Neural progenitor cell (in vitro differentiated cells): ENCODE data around the gene GPATCH1. TPM values are rescaled to one million over a fixed set of nuclear protein-coding genes. Genes with fewer than 3 reads are reported as not detected.
A peak's percentile ranks its signal among the peaks of the same experiment; 100 is the strongest.
"Not testable (repeated sequence)": the region's sequence is repeated elsewhere in the genome, so short reads cannot be mapped to it uniquely, and the experiment has no call there.

Experiments
- DNase-seq: peaks from one replicate; pipeline ENCODE4 v3.0.0-alpha.2; 2016; ENCODE audit warnings: low spot score
- H2AFZ ChIP-seq: fragments of 200-600 bp; sonication (generic); replicated peaks from 2 replicates; pipeline ENCODE4 v1.6.1; 2016; ENCODE audit warnings: antibody characterized with exemption
- H3F3A ChIP-seq: fragments of 200-600 bp; sonication (generic); 2 replicates; pipeline ENCODE4 v1.6.1; 2016; ENCODE audit warnings: antibody characterized with exemption, low read depth
- H3K27ac ChIP-seq: fragments of 200-600 bp; sonication (generic); 2 replicates; pipeline ENCODE4 v1.5.1; 2016; ENCODE audit warnings: mild to moderate bottlenecking
- H3K27me3 ChIP-seq: fragments of 200-600 bp; sonication (generic); 2 replicates; pipeline ENCODE4 v1.6.1; 2016; ENCODE audit warnings: mild to moderate bottlenecking, moderate library complexity
- H3K36me3 ChIP-seq: fragments of 200-600 bp; sonication (generic); 2 replicates; pipeline ENCODE4 v1.5.1; 2016
- H3K4me1 ChIP-seq: fragments of 200-600 bp; sonication (generic); 2 replicates; pipeline ENCODE4 v1.6.1; 2016; ENCODE audit warnings: mixed run types
- H3K4me2 ChIP-seq: fragments of 200-600 bp; sonication (generic); 2 replicates; pipeline ENCODE4 v1.6.1; 2016
- H3K4me3 ChIP-seq: fragments of 200-600 bp; sonication (generic); 2 replicates; pipeline ENCODE4 v1.5.1; 2016
- H3K79me2 ChIP-seq: fragments of 200-600 bp; sonication (generic); 2 replicates; pipeline ENCODE4 v1.6.1; 2016; ENCODE audit warnings: low read depth
- H3K9ac ChIP-seq: fragments of 200-600 bp; sonication (generic); 2 replicates; pipeline ENCODE4 v1.6.1; 2016
- H3K9me3 ChIP-seq: fragments of 200-600 bp; sonication (generic); 2 replicates; pipeline ENCODE4 v1.5.1; 2016; ENCODE audit warnings: low read depth
- H4K20me1 ChIP-seq: fragments of 200-600 bp; sonication (generic); 2 replicates; pipeline ENCODE4 v1.6.1; 2016; ENCODE audit warnings: low read depth
- H3K27ac Mint-ChIP-seq: 3 replicates; pipeline ENCODE4 v1.8.0; 2021; ENCODE audit warnings: mixed read lengths
- H3K27me3 Mint-ChIP-seq: 2 replicates; pipeline ENCODE4 v1.8.0; 2022; ENCODE audit warnings: low read depth, mild to moderate bottlenecking, inconsistent platforms, moderate library complexity, mixed read lengths; ENCODE audit not compliant: insufficient read depth
- H3K36me3 Mint-ChIP-seq: 3 replicates; pipeline ENCODE4 v1.8.0; 2021; ENCODE audit warnings: mixed read lengths
- H3K4me1 Mint-ChIP-seq: 3 replicates; pipeline ENCODE4 v1.8.0; 2021; ENCODE audit warnings: mixed read lengths
- H3K4me3 Mint-ChIP-seq: 3 replicates; pipeline ENCODE4 v1.8.0; 2021; ENCODE audit warnings: mild to moderate bottlenecking, moderate library complexity, mixed read lengths
- H3K9me3 Mint-ChIP-seq: 3 replicates; pipeline ENCODE4 v1.8.0; 2020; ENCODE audit warnings: mixed read lengths
- EZH2 ChIP-seq: fragments of 200-600 bp; sonication (generic); IDR thresholded peaks from 2 replicates; pipeline ENCODE4 v1.6.1; 2017; ENCODE audit warnings: antibody characterized with exemption, mild to moderate bottlenecking, moderate library complexity
- EZH2phosphoT487 ChIP-seq: fragments of 200-600 bp; sonication (generic); IDR thresholded peaks from 2 replicates; pipeline ENCODE4 v1.6.1; 2017; ENCODE audit warnings: antibody characterized with exemption
- total RNA-seq: library from RNA; depleted of rRNA; stranded (reverse); fragments of >200 nt; gene quantifications from 2 replicates; pipeline ENCODE4 v1.2.3, GENCODE V29; 2015; ENCODE audit warnings: low replicate concordance
- TF ChIP-seq, protein P1 (sequence below): fragments of 200-600 bp; sonication (generic); IDR thresholded peaks from 2 replicates; pipeline ENCODE4 v1.5.1; 2017; ENCODE audit warnings: antibody characterized with exemption, mild to moderate bottlenecking

GPATCH1 gene
- 6.4 and 7.0 TPM in 2 replicates for total RNA-seq

DNA sequence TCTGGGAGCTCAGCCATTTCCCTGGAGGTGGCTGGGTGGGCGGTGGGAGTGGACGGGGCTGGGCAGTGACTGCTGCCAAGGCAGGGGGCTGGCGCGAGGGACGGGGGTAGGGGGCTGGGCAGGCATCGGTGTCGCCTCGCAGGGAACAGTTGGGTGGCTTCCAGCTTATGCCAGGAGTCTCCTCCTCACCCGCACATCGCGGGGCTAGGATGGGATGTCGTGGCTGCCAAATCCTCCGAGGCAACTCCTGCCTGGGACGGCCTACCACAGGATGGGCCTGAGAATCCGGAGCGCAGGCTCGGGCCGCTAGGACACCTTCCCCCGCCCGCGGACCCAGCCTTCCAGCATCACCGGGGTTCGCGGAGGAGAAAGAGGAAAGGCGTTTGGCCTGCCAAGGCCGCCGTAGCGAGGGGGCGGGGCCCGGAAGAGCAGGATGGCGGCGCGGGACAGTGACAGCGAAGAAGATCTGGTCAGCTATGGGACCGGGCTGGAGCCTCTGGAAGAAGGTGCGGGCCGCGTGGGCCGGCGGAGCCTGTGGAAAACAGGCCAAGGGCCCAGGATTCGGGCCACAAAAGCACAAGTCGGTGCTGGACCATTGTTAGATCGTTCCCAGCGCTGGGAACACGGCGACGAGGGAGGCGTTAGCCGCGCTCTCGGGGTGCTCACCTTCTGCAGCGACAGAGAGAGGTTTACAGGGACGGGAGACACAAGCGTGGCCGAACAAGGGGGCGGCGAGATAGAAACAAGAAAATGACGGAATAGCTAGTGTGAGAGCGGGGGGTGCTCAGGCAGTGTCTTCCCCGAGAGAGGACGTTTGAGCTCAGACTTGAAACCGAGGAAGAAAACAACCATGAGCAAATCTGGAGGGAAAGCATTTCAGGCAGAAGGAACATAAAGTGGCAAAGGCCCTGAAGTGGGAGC, at the start of gene GPATCH1:
Gene GPATCH1, plus strand, starts transcription at position 421 of the 921 bp plus-strand sequence. Its CDS starts 13 bp downstream, at position 434.
- Histone ChIP-seq H3K36me3 (no peaks in the 10 kb centered on the region), H3K27ac (no peak within 1 kb of the TSS), H3K9ac (peak within 1 kb of the TSS; percentile 73), H4K20me1 (no peaks in the 10 kb centered on the region), H3K4me2 (peak within 1 kb of the TSS; percentile 88), H3K79me2 (peaks cover 13% of the 10 kb centered on the region), H3K27me3 (no peaks in the 10 kb centered on the region), H3F3A (no peaks in the 10 kb centered on the region), H3K4me1 (no peaks in the 10 kb centered on the region), H3K9me3 (no peaks in the 10 kb centered on the region), H2AFZ (peak within 1 kb of the TSS; percentile 94), H3K4me3 (peak within 1 kb of the TSS; percentile 88)
- no peaks in the 10 kb centered on the region for H3K9me3 Mint-ChIP-seq
- peak; percentile 95 for DNase-seq
- peak within 1 kb of the TSS; percentile 94 for H3K4me3 Mint-ChIP-seq
- H3K27me3 Mint-ChIP-seq: no peaks in the 10 kb centered on the region
- H3K27ac Mint-ChIP-seq: peak within 1 kb of the TSS; percentile 1
- H3K36me3 Mint-ChIP-seq: no peaks in the 10 kb centered on the region
- TF ChIP-seq EZH2phosphoT487: no peak
- TF ChIP-seq EZH2: no peak
- TF ChIP-seq, protein P1, sequence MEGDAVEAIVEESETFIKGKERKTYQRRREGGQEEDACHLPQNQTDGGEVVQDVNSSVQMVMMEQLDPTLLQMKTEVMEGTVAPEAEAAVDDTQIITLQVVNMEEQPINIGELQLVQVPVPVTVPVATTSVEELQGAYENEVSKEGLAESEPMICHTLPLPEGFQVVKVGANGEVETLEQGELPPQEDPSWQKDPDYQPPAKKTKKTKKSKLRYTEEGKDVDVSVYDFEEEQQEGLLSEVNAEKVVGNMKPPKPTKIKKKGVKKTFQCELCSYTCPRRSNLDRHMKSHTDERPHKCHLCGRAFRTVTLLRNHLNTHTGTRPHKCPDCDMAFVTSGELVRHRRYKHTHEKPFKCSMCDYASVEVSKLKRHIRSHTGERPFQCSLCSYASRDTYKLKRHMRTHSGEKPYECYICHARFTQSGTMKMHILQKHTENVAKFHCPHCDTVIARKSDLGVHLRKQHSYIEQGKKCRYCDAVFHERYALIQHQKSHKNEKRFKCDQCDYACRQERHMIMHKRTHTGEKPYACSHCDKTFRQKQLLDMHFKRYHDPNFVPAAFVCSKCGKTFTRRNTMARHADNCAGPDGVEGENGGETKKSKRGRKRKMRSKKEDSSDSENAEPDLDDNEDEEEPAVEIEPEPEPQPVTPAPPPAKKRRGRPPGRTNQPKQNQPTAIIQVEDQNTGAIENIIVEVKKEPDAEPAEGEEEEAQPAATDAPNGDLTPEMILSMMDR: no peak
- peaks cover 19% of the 10 kb centered on the region for H3K4me1 Mint-ChIP-seq

GRCh38 chr19:33032218-33032781, 48.7 kb upstream of the GPATCH1 start:
- peaks cover 11% of the 10 kb centered on the region for H3F3A ChIP-seq
- H2AFZ ChIP-seq: no peak overlapping the region
- no peak overlapping the region for H3K4me3 ChIP-seq
- no peak overlapping the region for H3K4me3 Mint-ChIP-seq
- H3K9ac ChIP-seq: no peak overlapping the region
- no peaks in the 10 kb centered on the region for H3K36me3 ChIP-seq
- no peak overlapping the region for H3K27ac ChIP-seq
- DNase-seq: peak; percentile 19
- H3K36me3 Mint-ChIP-seq: peaks cover 9% of the 10 kb centered on the region
- H3K79me2 ChIP-seq: peaks cover 71% of the 10 kb centered on the region
- H3K27me3 ChIP-seq: no peaks in the 10 kb centered on the region
- H3K27me3 Mint-ChIP-seq: no peaks in the 10 kb centered on the region
- H3K4me1 ChIP-seq: no peaks in the 10 kb centered on the region
- no peak overlapping the region for H3K4me2 ChIP-seq
- peak overlapping the region; percentile 12 for H3K27ac Mint-ChIP-seq
- H3K9me3 ChIP-seq: peaks cover 8% of the 10 kb centered on the region
- no peak for TF ChIP-seq EZH2
- H3K4me1 Mint-ChIP-seq: peaks cover 1% of the 10 kb centered on the region
- peaks cover 20% of the 10 kb centered on the region for H3K9me3 Mint-ChIP-seq
- no peaks in the 10 kb centered on the region for H4K20me1 ChIP-seq

DNA sequence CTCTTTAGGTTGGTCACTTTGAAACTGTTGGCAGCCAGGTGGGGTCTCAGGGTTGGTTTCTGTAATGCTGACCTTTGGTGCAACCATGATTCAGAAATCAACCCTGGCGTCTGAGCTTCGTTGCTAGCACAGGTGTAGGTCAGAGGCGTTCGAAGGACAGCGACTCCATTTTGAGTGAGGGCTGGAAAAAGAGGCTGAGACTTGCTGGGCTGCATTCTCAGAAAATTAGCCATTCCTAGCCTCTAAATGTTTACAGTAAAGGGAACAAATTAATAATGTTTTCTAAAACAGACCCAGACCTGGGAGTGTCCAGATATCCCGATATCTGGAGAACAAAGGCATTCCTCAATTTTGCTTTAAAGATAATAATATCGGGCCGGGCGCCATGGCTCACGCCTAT, 45.5 kb upstream of the GPATCH1 start:
- no peaks in the 10 kb centered on the region for H3K27me3 ChIP-seq
- DNase-seq: no peak
- H3K36me3 ChIP-seq: no peaks in the 10 kb centered on the region
- peaks cover 71% of the 10 kb centered on the region for H3K79me2 ChIP-seq
- no peak overlapping the region for H3K9ac ChIP-seq
- TF ChIP-seq, protein P1: no peak
- no peak for TF ChIP-seq EZH2
- no peak for TF ChIP-seq EZH2phosphoT487
- Mint-ChIP-seq H3K27me3 (no peaks in the 10 kb centered on the region), H3K27ac (no peak overlapping the region), H3K9me3 (peaks cover 4% of the 10 kb centered on the region), H3K4me3 (no peak overlapping the region), H3K4me1 (peaks cover 11% of the 10 kb centered on the region), H3K36me3 (peaks cover 15% of the 10 kb centered on the region)
- no peak overlapping the region for H3K27ac ChIP-seq
- H4K20me1 ChIP-seq: peaks cover 8% of the 10 kb centered on the region
- H3K4me3 ChIP-seq: no peak overlapping the region
- no peaks in the 10 kb centered on the region for H3K9me3 ChIP-seq
- H3F3A ChIP-seq: peaks cover 20% of the 10 kb centered on the region
- no peak overlapping the region for H2AFZ ChIP-seq
- peaks cover 6% of the 10 kb centered on the region for H3K4me1 ChIP-seq
- no peak overlapping the region for H3K4me2 ChIP-seq

DNA sequence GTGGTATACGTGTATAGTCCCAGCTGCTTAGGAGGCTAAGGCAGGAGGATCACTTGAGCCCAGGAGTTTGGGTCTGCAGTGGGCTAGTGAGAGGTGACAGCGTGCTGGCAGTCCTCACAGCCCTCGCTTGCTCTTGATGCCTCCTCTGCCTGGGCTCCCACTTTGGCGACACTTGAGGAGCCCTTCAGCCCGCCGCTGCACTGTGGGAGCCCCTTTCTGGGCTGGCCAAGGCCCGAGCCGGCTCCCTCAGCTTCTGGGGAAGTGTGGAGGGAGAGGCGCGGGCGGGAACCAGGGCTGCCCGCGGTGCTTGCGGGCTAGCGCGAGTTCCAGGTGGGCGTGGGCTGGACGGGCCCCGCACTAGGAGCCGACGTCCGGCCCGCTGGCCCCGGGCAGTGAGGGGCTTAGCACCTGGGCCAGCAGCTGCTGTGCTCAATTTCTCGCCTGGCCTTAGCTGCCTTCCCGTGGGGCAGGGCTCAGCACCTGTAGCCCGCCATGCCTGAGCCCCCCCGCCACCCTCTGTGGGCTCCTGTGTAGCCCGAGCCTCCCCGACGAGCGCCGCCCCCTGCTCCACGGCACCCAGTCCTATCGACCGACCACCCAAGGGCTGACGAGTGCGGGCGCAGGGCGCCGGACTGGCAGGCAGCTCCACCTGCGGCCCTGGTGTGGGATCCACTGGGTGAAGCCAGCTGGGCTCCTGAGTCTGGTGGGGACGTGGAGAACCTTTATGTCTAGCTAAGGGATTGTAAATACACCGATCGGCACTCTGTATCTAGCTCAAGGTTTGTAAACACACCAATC, 44.4 kb upstream of the GPATCH1 start:
- not testable (repeated sequence) for H3K4me2 ChIP-seq, H3K27me3 Mint-ChIP-seq, H3K9me3 ChIP-seq, H3K9me3 Mint-ChIP-seq, H3K27ac Mint-ChIP-seq, H2AFZ ChIP-seq, H4K20me1 ChIP-seq, H3K9ac ChIP-seq, H3K4me3 Mint-ChIP-seq, H3K27me3 ChIP-seq, H3K4me1 ChIP-seq, DNase-seq, H3K36me3 ChIP-seq, H3K4me3 ChIP-seq, H3K27ac ChIP-seq
- Mint-ChIP-seq H3K36me3 (peaks cover 12% of the 10 kb centered on the region), H3K4me1 (peaks cover 11% of the 10 kb centered on the region)
- Histone ChIP-seq H3F3A (peaks cover 20% of the 10 kb centered on the region), H3K79me2 (peaks cover 70% of the 10 kb centered on the region)

DNA sequence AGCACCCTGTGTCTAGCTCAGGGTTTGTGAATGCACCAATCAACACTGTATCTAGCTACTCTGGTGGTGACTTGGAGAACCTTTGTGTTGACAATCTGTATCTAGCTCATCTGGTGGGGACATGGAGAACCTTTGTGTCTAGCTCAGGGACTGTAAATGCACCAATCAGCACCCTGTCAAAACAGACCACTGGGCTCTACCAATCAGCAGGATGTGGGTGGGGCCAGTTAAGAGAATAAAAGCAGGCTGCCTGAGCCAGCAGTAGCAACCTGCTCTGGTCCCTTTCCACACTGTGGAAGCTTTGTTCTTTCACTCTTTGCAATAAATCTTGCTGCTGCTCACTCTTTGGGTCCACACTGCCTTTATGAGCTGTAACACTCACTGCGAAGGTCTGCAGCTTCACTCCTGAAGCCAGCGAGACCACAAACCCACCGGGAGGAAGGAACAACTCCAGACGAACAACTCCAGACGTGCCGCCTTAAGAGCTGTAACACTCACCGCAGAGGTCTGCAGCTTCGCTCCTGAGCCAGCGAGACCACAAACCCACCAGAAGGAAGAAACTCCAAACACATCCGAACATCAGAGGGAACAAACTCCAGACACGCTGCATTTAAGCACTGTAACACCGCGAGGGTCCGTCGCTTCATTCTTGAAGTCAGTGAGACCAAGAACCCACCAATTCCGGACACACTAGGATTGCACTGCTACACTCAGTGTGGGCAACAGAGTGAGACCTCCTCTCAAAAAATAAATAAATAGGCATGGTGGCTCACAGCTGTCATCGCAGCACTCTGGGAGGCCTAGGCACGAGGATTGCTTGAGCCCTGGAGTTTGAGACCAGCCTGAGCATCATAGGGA, 43.6 kb upstream of the GPATCH1 start:
- H3K27ac Mint-ChIP-seq: peak overlapping the region; percentile 83
- not testable (repeated sequence) for H3K27ac ChIP-seq, H3K9ac ChIP-seq, H3K9me3 Mint-ChIP-seq, H3K27me3 ChIP-seq, H4K20me1 ChIP-seq, H3K4me1 ChIP-seq, H3K36me3 ChIP-seq, H3K4me3 ChIP-seq, H3K27me3 Mint-ChIP-seq, H3K4me3 Mint-ChIP-seq, H3K9me3 ChIP-seq, DNase-seq, H3K4me2 ChIP-seq, H2AFZ ChIP-seq
- peaks cover 16% of the 10 kb centered on the region for H3F3A ChIP-seq
- peaks cover 12% of the 10 kb centered on the region for H3K36me3 Mint-ChIP-seq
- H3K4me1 Mint-ChIP-seq: peaks cover 11% of the 10 kb centered on the region
- peaks cover 71% of the 10 kb centered on the region for H3K79me2 ChIP-seq
